GM18861 (cell line): Measurements from ENCODE around the gene PAK5.

Experiments used
- ATAC-seq: cut with Tn5 transposase; IDR thresholded peaks from one replicate; pipeline ENCODE4 v1.9.1; 2021; ENCODE audit not compliant: unreplicated experiment

PAK5 gene

GRCh38 chr20:9626357-9626756 lies 212.5 kb downstream of the PAK5 start:
- no peak for ATAC-seq

- no peak for ATAC-seq
Observed at GRCh38 chr20:9617940-9618339, 220.9 kb downstream of the PAK5 start.

GRCh38 chr20:9616833-9617461 lies 221.9 kb downstream of the PAK5 start:
- no peak for ATAC-seq

- ATAC-seq, result no peak
Observed at GRCh38 chr20:9616455-9616805, 222.4 kb downstream of the PAK5 start.

- ATAC-seq, result peak; percentile 99
Observed at GRCh38 chr20:9615766-9616454, 223.0 kb downstream of the PAK5 start.

- ATAC-seq, result no peak
Observed at GRCh38 chr20:9615118-9615517, 223.8 kb downstream of the PAK5 start.

GRCh38 chr20:9613871-9614270 lies 225.0 kb downstream of the PAK5 start:
- ATAC-seq, result no peak

GRCh38 chr20:9611921-9612320 lies 227.0 kb downstream of the PAK5 start:
- ATAC-seq, result no peak

- ATAC-seq, result no peak
Observed at GRCh38 chr20:9610665-9611064, 228.2 kb downstream of the PAK5 start.

- peak; percentile 59 for ATAC-seq
Observed at GRCh38 chr20:9609887-9610502, 228.9 kb downstream of the PAK5 start.

- no peak for ATAC-seq
Observed at GRCh38 chr20:9608639-9609340, 230.1 kb downstream of the PAK5 start.

- no peak for ATAC-seq
Observed at GRCh38 chr20:9602847-9603183, 236.1 kb downstream of the PAK5 start.

GRCh38 chr20:9600562-9600961 lies 238.3 kb downstream of the PAK5 start:
- ATAC-seq, result no peak

- no peak for ATAC-seq
Observed at GRCh38 chr20:9597547-9597946, 241.3 kb downstream of the PAK5 start.

GRCh38 chr20:9595763-9596162 lies 243.1 kb downstream of the PAK5 start:
- no peak for ATAC-seq

- no peak for ATAC-seq
Observed at GRCh38 chr20:9594284-9594875, 244.5 kb downstream of the PAK5 start.

- no peak for ATAC-seq
Observed at GRCh38 chr20:9592419-9592818, 246.5 kb downstream of the PAK5 start.

- no peak for ATAC-seq
Observed at GRCh38 chr20:9591080-9591479, 247.8 kb downstream of the PAK5 start.

- no peak for ATAC-seq
Observed at GRCh38 chr20:9590189-9590588, 248.7 kb downstream of the PAK5 start.

- ATAC-seq, result no peak
Observed at GRCh38 chr20:9588706-9589105, 250.2 kb downstream of the PAK5 start.

- no peak for ATAC-seq
Observed at GRCh38 chr20:9583151-9583550, 255.7 kb downstream of the PAK5 start.

GRCh38 chr20:9582137-9582536 lies 256.7 kb downstream of the PAK5 start:
- ATAC-seq, result no peak
